ENCODE data around the gene DLEU7.

The DLEU7 gene

DNA sequence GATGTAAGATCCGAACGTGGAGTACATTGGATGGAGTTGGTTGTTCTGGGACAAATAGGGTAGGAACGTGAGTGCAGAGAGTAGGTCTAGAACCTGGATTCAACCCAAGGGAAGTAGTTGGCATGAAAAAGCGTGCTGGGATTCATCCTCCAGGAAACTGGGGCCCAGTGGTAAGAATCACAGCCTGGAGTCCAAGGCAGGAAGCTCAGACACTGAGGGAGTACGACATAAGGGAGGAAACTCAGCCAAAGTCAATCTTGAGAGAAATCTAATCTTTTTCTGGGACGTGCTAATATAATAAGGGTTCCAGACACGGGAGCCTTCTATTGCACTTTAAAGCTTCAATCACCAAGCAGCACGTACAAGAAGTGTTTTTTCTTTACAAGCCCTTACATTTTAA is 46.4 kb downstream of the DLEU7 start:
- TF ChIP-seq CTCF (IDR thresholded peaks at IDR 0.05; ENCODE audit: low read depth, low read length): no peak
- no peak for TF ChIP-seq EZH2phosphoT487 (IDR thresholded peaks at IDR 0.05; ENCODE audit: low read depth)
- no peak overlapping the region for H3K4me3 ChIP-seq (ENCODE audit: low read length)
- H3K36me3 ChIP-seq (replicated peaks; ENCODE audit: low read depth, low read length): no peaks in the 10 kb centered on the region
- no peaks in the 10 kb centered on the region for H3K27me3 ChIP-seq (ENCODE audit: low read depth, low read length)
- H2AFZ ChIP-seq (ENCODE audit: low read depth, low read length): no peak overlapping the region
- H3K9me3 ChIP-seq (ENCODE audit: insufficient read depth, low read length): no peaks in the 10 kb centered on the region
- no peak overlapping the region for H3K9ac ChIP-seq (ENCODE audit: low read length)
- H4K20me1 ChIP-seq (ENCODE audit: insufficient read depth, low read length): no peaks in the 10 kb centered on the region
- no peak overlapping the region for H3K27ac ChIP-seq (ENCODE audit: low read length)
- H3K4me2 ChIP-seq (ENCODE audit: low read length): no peak overlapping the region
- no peaks in the 10 kb centered on the region for H3K79me2 ChIP-seq (ENCODE audit: low read length)
- H3K4me1 ChIP-seq (ENCODE audit: low read length): peaks cover 34% of the 10 kb centered on the region

- no peak for TF ChIP-seq EZH2phosphoT487 (IDR thresholded peaks at IDR 0.05; ENCODE audit: low read depth)
- no peak for TF ChIP-seq CTCF (IDR thresholded peaks at IDR 0.05; ENCODE audit: low read depth, low read length)
- H3K4me2 ChIP-seq (ENCODE audit: low read length): no peak overlapping the region
- H3K9ac ChIP-seq (ENCODE audit: low read length): no peak overlapping the region
- H3K79me2 ChIP-seq (ENCODE audit: low read length): no peaks in the 10 kb centered on the region
- no peaks in the 10 kb centered on the region for H4K20me1 ChIP-seq (ENCODE audit: insufficient read depth, low read length)
- H3K4me3 ChIP-seq (ENCODE audit: low read length): no peak overlapping the region
- H3K9me3 ChIP-seq (ENCODE audit: insufficient read depth, low read length): no peaks in the 10 kb centered on the region
- no peaks in the 10 kb centered on the region for H3K27me3 ChIP-seq (ENCODE audit: low read depth, low read length)
- H3K4me1 ChIP-seq (ENCODE audit: low read length): peaks cover 30% of the 10 kb centered on the region
- H3K27ac ChIP-seq (ENCODE audit: low read length): no peak overlapping the region
- H2AFZ ChIP-seq (ENCODE audit: low read depth, low read length): no peak overlapping the region
- H3K36me3 ChIP-seq (replicated peaks; ENCODE audit: low read depth, low read length): no peaks in the 10 kb centered on the region
Observed at GRCh38 chr13:50796463-50796862, 47.0 kb downstream of the DLEU7 start.

- H3K9me3 ChIP-seq (ENCODE audit: insufficient read depth, low read length): no peaks in the 10 kb centered on the region
Observed at GRCh38 chr13:50794226-50794625, 49.3 kb downstream of the DLEU7 start.

GRCh38 chr13:50793026-50793425 is 50.5 kb downstream of the DLEU7 start:
- no peaks in the 10 kb centered on the region for H3K9me3 ChIP-seq (ENCODE audit: insufficient read depth, low read length)
- no peak overlapping the region for H3K27ac ChIP-seq (ENCODE audit: low read length)
- H3K36me3 ChIP-seq (replicated peaks; ENCODE audit: low read depth, low read length): no peaks in the 10 kb centered on the region
- no peak for TF ChIP-seq EZH2phosphoT487 (IDR thresholded peaks at IDR 0.05; ENCODE audit: low read depth)
- no peak for TF ChIP-seq CTCF (IDR thresholded peaks at IDR 0.05; ENCODE audit: low read depth, low read length)
- H3K79me2 ChIP-seq (ENCODE audit: low read length): no peaks in the 10 kb centered on the region
- H3K4me3 ChIP-seq (ENCODE audit: low read length): no peak overlapping the region
- no peaks in the 10 kb centered on the region for H4K20me1 ChIP-seq (ENCODE audit: insufficient read depth, low read length)
- H3K9ac ChIP-seq (ENCODE audit: low read length): no peak overlapping the region
- H3K4me2 ChIP-seq (ENCODE audit: low read length): no peak overlapping the region
- H3K4me1 ChIP-seq (ENCODE audit: low read length): no peaks in the 10 kb centered on the region
- no peak overlapping the region for H2AFZ ChIP-seq (ENCODE audit: low read depth, low read length)
- no peaks in the 10 kb centered on the region for H3K27me3 ChIP-seq (ENCODE audit: low read depth, low read length)

More at GRCh38 chr13:50794226-50794625, 49.3 kb downstream of the DLEU7 start:
- Histone ChIP-seq H3K27ac (ENCODE audit: low read length) (no peak overlapping the region), H3K36me3 (replicated peaks; ENCODE audit: low read depth, low read length) (no peaks in the 10 kb centered on the region), H3K4me1 (ENCODE audit: low read length) (peaks cover 9% of the 10 kb centered on the region), H3K9ac (ENCODE audit: low read length) (no peak overlapping the region), H3K79me2 (ENCODE audit: low read length) (no peaks in the 10 kb centered on the region), H3K27me3 (ENCODE audit: low read depth, low read length) (no peaks in the 10 kb centered on the region), H2AFZ (ENCODE audit: low read depth, low read length) (no peak overlapping the region), H3K4me3 (ENCODE audit: low read length) (no peak overlapping the region), H4K20me1 (ENCODE audit: insufficient read depth, low read length) (no peaks in the 10 kb centered on the region), H3K4me2 (ENCODE audit: low read length) (no peak overlapping the region)
- TF ChIP-seq CTCF (IDR thresholded peaks at IDR 0.05; ENCODE audit: low read depth, low read length) (no peak), EZH2phosphoT487 (IDR thresholded peaks at IDR 0.05; ENCODE audit: low read depth) (no peak)

Measured in OCI-LY3 (cell line).